ENCODE measurements around the gene SLC15A3. TPM values are rescaled to one million over a fixed set of nuclear protein-coding genes. Genes with fewer than 3 reads are reported as not detected.

SLC15A3 gene
- total and polyA plus RNA-seq, 10 donors: 62.9 to 139 (median 115) TPM

DNA sequence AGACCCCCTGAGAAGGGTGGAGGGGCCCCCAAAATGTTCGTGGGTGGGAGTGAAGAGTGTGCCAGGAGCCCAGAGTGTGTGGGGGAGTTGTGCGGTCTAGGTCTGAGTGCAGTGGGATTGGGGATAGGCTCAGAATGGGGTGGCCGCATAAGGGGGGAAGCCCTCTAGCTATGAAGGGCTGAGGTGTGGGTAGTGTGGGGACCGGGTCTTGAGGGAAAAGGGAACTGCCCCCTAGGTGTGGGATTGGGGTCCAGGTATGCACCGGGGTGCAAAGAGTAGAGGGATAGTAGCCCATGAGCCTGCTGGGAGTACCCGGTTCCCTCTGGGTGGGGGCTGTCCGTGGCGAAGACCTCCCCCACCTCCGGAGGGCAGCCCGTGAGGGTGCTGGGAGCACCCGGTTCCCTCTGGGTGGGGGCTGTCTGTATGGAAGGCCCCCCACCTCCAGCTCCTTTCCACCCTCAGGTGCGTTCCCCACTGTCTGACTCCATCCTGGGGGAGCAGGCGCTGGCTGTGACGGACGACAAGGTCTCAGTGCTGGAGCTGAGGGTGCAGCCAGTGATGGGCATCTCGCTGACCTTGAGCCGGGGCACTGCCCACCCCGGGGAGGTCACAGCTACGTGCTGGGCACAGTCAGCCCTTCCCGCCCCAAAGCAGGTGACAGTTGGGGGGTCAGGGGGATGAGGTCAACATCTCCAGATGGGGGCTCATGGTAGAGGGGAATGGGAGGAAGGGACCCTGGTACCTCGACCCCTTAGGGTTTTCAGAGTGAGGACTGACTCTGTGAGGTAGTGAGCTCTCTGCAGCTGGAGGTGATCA lies 17.0 kb downstream of the SLC15A3 start:
- Histone ChIP-seq H3K27me3 (replicated peaks in 1 of 7) (no peaks in the 10 kb centered on the region), H3K4me3 (no peak overlapping the region), H3K27ac (peak overlapping the region in 3 of 8 donors; percentile 21 to 56 (median 32)), H3K9me3 (no peaks in the 10 kb centered on the region), H3K4me1 (peaks cover 0 to 59% (median 28%) of the 10 kb centered on the region in 6 donors), H3K36me3 (peaks cover 0 to 43% (median 31%) of the 10 kb centered on the region in 6 donors)
- DNase-seq: peak; percentile 80
- TF ChIP-seq, protein P1, sequence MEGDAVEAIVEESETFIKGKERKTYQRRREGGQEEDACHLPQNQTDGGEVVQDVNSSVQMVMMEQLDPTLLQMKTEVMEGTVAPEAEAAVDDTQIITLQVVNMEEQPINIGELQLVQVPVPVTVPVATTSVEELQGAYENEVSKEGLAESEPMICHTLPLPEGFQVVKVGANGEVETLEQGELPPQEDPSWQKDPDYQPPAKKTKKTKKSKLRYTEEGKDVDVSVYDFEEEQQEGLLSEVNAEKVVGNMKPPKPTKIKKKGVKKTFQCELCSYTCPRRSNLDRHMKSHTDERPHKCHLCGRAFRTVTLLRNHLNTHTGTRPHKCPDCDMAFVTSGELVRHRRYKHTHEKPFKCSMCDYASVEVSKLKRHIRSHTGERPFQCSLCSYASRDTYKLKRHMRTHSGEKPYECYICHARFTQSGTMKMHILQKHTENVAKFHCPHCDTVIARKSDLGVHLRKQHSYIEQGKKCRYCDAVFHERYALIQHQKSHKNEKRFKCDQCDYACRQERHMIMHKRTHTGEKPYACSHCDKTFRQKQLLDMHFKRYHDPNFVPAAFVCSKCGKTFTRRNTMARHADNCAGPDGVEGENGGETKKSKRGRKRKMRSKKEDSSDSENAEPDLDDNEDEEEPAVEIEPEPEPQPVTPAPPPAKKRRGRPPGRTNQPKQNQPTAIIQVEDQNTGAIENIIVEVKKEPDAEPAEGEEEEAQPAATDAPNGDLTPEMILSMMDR (IDR thresholded peaks at IDR 0.05 in 8 of 11, conservative IDR thresholded peaks at IDR 0.05 in 3 of 11): no peak
- TF ChIP-seq POLR2AphosphoS5 (IDR thresholded peaks at IDR 0.05): peak; percentile 1 to 52 (median 44)
- no peak for TF ChIP-seq POLR2A (IDR thresholded peaks at IDR 0.05)
- intact Hi-C loops (cut with DNase I; ENCODE audit: low total_unique reads): no loop called here
- 74 to 88% (median 80%) methylated on average over 15 to 21 of the region's 21 CpGs for WGBS, 5 donors

DNA sequence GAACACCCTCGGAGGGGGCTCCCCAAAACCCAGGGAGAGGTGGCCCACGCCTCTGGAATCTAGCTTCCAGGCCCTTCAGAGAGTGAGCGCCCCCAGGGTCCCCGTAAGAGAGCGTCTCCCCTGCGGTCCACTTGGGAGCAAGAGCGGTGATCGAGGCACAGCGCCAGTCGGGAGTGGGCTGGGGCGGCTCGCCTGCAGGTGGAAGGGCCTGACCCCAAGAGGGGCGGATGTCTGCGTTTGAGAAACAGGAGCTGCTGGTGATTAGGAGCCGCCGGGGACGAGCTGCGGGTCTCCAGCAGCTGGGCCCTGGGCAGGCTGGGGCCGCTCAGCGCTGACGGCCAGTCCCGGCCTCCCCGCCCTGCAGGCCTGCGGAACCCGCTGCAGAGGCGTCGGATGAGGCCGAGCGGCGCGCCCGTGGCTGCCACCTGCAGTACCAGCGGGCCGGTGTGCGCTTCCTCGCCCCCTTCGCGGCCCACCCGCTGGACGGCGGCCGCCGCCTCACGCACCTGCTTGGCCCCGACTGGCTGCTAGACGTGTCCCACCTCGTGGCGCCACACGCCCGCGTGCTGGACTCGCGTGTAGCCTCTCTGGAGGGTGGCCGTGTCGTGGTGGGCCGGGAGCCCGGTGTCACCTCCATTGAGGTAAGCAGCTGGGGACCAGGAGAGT lies 17.7 kb downstream of the SLC15A3 start:
- Histone ChIP-seq H3K4me1 (peaks cover 0 to 59% (median 28%) of the 10 kb centered on the region in 6 donors), H3K27me3 (replicated peaks in 1 of 7) (no peaks in the 10 kb centered on the region), H3K9me3 (no peaks in the 10 kb centered on the region), H3K4me3 (no peak overlapping the region), H3K36me3 (peaks cover 0 to 36% (median 25%) of the 10 kb centered on the region in 6 donors), H3K27ac (peak overlapping the region in 2 of 8 donors; percentile 76 to 78)
- intact Hi-C loops (cut with DNase I; ENCODE audit: low total_unique reads): no loop called here
- WGBS, 5 donors: 86 to 93% (median 93%) methylated on average over 42 to 57 of the region's 57 CpGs
- TF ChIP-seq POLR2AphosphoS5 (IDR thresholded peaks at IDR 0.05) (peak; percentile 3 to 73 (median 53)), POLR2A (IDR thresholded peaks at IDR 0.05) (no peak)
- TF ChIP-seq, protein P1 (IDR thresholded peaks at IDR 0.05 in 8 of 11, conservative IDR thresholded peaks at IDR 0.05 in 3 of 11): no peak
- peak; percentile 85 for DNase-seq

DNA sequence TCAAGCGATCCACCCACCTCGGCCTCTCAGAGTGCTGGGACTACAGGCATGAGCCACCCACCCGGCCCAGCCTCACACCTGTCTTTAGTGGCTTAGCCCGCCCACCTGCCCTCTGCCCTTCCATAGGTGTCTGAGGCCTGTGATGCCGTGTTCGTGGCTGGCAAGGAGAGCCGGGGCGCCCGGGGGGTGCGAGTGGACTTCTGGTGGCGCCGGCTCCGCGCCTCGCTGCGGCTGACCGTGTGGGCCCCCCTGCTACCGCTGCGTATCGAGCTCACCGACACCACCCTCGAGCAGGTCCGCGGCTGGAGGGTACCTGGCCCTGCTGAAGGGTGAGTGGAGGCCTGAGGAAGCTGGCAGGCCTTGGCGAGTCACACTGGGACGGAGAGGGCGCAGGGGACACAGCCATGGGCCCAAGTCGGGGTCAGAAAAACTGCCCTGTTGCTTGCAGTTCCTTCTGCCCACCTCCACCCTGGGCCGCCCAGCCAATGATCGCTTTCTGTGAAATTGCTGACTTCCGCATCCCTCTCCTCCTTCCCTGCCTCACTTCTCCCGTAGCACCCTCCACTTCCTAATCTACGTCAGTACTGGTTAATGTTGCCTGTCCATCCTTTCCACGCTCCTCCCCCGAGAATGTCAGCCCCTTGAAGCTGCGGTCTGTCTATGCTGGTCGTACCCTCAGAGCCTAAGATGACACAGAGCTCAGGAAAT lies 18.4 kb downstream of the SLC15A3 start:
- peak; percentile 79 for DNase-seq
- H3K4me1 ChIP-seq: peaks cover 0 to 59% (median 28%) of the 10 kb centered on the region in 6 donors
- no peak overlapping the region for H3K4me3 ChIP-seq
- WGBS, 5 donors: 86 to 94% (median 91%) methylated on average over 23 to 37 of the region's 37 CpGs
- no peaks in the 10 kb centered on the region for H3K27me3 ChIP-seq (replicated peaks in 1 of 7)
- no peaks in the 10 kb centered on the region for H3K9me3 ChIP-seq
- peak overlapping the region in 5 of 8 donors; percentile 19 to 78 (median 76) for H3K27ac ChIP-seq
- H3K36me3 ChIP-seq: peaks cover 0 to 29% (median 18%) of the 10 kb centered on the region in 6 donors
- peak; percentile 51 to 76 (median 57) for TF ChIP-seq POLR2AphosphoS5 (IDR thresholded peaks at IDR 0.05)
- TF ChIP-seq, protein P1 (IDR thresholded peaks at IDR 0.05 in 8 of 11, conservative IDR thresholded peaks at IDR 0.05 in 3 of 11): no peak
- intact Hi-C loops (cut with DNase I; ENCODE audit: low total_unique reads): no loop called here
